Retinal pigment epithelial cell (primary cell): Measurements from ENCODE around the gene GRAMD1B.
A peak's percentile ranks its signal among the peaks of the same experiment; 100 is the strongest.

Source experiments
- DNase-seq: peaks from one replicate; pipeline ENCODE4 v3.0.0-alpha.2; 2010; ENCODE audit warnings: low read depth
- H3K4me3 ChIP-seq: 2 replicates; pipeline ENCODE4 v1.5.1; 2011; ENCODE audit warnings: mild to moderate bottlenecking, low read length, control low read depth, moderate library complexity
- TF ChIP-seq, protein P1 (sequence below): conservative IDR thresholded peaks from 2 replicates; pipeline ENCODE4 v1.5.1; 2011; ENCODE audit warnings: low read depth, low read length, control low read depth, inconsistent platforms

GRAMD1B gene

DNA sequence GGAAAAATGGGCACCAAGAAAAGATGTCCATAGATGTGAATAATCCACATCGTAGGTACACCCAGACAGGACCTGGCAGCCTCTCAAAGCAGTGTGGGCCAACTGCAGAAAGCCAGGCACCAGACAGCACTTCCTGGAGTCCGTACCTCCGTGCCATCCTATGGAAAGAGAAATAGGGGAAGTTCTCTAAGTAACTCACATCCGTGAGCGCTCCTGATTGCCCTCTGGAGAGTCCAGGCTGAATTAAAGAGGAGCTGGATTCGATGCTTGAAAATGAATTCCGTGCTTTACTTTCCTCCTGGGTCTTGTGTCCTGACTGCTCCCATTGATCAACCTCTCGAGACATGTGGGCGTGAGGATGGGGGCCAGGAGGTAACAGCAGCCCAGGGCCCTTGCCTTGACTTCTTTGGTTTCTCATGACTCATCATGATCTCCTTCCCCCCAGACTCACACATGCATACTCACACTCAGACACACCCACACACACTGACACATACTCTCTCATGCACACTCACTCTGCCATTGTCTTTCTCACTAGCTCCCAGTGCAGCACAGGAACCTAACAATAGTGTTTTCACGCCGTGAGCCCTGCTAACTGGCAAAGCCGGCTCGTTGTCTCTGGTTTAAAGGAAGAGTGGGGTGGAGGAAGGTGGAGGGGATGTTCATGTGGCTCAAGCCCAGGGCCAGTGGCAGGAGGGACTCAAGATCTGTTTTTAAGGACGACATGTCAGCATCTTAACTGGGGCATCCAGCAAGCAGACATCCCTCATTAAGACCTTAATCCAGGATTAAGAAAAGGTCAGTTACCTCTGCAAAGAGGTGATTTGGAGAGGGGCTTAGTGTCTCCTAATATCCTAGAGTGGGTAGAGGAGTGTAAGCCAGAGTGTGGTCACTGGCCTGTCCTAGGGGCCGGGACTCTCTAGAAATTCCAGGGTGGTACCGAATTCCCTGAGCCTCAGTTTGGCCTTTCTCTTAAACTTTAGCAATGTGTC, 120.2 kb downstream of the GRAMD1B start:
- TF ChIP-seq, protein P1, sequence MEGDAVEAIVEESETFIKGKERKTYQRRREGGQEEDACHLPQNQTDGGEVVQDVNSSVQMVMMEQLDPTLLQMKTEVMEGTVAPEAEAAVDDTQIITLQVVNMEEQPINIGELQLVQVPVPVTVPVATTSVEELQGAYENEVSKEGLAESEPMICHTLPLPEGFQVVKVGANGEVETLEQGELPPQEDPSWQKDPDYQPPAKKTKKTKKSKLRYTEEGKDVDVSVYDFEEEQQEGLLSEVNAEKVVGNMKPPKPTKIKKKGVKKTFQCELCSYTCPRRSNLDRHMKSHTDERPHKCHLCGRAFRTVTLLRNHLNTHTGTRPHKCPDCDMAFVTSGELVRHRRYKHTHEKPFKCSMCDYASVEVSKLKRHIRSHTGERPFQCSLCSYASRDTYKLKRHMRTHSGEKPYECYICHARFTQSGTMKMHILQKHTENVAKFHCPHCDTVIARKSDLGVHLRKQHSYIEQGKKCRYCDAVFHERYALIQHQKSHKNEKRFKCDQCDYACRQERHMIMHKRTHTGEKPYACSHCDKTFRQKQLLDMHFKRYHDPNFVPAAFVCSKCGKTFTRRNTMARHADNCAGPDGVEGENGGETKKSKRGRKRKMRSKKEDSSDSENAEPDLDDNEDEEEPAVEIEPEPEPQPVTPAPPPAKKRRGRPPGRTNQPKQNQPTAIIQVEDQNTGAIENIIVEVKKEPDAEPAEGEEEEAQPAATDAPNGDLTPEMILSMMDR, result no peak
- H3K4me3 ChIP-seq, result no peak overlapping the region
- DNase-seq, result no peak

DNA sequence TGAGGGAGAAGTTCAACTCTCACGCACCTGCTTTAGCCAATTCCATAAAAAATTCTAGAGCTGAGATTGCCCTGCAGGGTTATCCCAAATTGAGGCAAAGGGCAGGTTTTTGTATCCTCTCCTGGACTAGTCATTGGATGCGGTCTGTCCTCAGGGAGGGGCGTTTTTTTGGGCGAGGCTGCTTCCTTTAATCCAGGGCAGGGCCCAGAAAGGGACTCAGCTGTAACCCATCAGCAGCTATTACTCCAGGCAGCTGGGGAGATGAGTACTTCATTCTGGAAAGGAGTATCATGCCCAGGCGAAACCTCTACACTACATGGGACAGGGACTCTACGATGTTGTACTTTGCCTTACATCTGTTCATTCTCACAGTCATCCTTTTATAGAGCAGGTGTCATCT, 121.0 kb downstream of the GRAMD1B start:
- DNase-seq, result no peak
- TF ChIP-seq, protein P1, result no peak
- H3K4me3 ChIP-seq, result no peak overlapping the region

DNA sequence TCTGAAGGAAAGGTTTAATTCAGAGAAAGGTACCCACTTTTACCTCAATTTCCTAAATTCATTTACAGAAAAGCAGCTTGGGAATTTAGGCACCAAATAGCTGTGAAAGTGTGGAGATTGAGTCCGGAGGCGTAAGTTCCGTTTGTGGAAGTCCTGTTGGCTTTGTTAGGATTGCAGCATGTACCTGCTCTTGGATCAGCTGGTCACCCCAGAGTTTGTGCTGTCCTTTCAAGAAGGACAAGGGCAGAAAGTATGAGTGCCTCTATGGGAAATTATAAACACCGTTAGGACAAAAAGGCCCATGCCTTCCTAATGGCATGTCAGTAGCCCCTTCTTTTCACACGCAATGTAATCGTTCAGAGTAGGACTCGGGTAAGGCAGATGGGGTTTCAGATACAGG, 126.6 kb downstream of the GRAMD1B start:
- TF ChIP-seq, protein P1, result no peak
- DNase-seq, result no peak
- H3K4me3 ChIP-seq, result no peak overlapping the region

DNA sequence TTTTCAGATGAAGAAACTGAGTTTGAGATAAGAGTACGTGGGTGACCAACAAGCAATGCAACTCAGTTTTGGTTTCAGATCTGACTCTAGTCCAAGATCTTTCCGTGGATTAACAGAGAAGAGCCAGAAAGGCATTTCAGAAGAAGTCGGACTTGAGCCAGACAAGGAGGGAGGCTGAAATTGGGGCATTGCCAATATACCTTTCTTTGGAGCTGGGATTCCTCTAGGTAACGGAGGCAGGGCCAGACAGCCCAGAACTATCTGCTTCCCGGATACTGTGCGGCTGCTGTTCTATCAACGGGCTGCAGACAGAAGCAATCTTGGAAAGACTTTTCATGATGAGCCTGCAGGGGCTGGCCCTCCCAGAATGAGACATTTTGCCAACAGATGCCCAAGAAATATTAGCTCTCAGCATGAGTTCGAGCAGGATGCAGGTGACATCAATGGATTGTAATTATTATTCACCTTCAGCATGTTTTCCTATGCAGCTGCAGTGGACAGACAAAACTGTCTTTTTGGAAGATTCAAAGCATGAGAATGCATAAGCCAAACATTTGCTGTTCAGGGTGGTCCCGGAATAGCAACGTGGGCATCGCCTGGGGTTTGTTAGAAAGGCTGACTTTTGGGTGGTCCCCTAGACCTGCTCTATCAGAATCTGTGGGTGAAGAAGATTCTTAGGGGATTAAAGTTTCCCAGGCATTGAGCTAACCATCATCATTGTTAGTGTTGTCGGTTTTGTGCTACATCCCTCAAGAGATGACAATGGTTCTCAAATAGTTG, 128.7 kb downstream of the GRAMD1B start:
- DNase-seq, result no peak
- TF ChIP-seq, protein P1, result no peak
- no peak overlapping the region for H3K4me3 ChIP-seq

DNA sequence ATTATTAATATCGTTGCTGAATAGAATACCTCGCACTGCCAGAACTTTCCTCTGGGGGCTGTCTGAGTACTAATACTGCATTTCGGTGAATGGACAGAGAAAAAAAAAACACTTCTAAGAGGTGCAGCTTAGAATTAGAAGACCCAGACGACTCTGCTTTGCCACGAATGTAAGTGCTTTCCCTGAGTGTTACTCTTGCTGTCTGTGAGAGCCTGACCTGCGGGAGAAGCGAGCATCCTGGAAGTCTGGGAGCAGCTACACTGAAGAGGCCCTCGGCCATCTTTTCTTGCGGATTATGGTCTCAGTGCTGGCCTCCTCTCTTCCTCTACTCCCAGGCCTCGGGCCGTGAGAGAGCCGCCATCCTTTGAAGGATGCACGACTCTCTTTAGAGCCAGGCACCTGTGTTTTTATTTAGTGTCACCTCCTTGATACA, 129.5 kb downstream of the GRAMD1B start:
- peak overlapping the region; percentile 41 for H3K4me3 ChIP-seq
- TF ChIP-seq, protein P1, result peak; percentile 40

DNA sequence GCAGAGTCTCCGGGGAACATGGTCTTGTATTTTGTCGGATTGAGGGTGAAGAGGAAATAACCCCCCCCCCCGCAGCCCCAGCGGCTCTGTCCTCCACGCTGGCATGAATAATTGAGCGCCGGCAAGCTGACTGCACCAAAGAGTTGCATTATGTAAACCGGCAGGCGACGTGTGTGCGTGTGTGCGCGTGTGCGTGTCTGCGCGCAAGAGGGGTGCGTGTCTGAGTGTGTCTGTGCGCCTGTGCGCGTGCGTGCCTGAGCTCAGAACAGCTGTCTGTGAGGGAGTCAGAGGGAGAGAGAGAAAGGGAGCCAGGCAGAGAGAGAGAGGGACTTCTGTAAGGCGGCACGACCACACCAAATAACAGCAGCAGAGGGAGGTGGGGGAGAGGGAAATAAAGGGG, 129.9 kb downstream of the GRAMD1B start:
- TF ChIP-seq, protein P1, result no peak
- H3K4me3 ChIP-seq, result peak overlapping the region; percentile 41
- no peak for DNase-seq

More for the DNA sequence above, 129.5 kb downstream of the GRAMD1B start:
- DNase-seq, result no peak
